DND-41 (cell line): ENCODE results near the gene TNFAIP2.
"Not testable (repeated sequence)": the region's sequence is repeated elsewhere in the genome, so short reads cannot be mapped to it uniquely, and the experiment has no call there.

Source experiments
- ATAC-seq: fragments of 200-7000 bp; cut with Tn5 transposase; 3 replicates; pipeline ENCODE4 v1.9.1; 2021; ENCODE audit warnings: low read depth; ENCODE audit not compliant: insufficient read depth
- DNase-seq: peaks from one replicate; pipeline ENCODE4 v3.0.0-alpha.2; 2020
- H2AFZ ChIP-seq: 2 replicates; pipeline ENCODE4 v1.6.0; 2012; ENCODE audit warnings: low read depth, low read length
- H3K27ac ChIP-seq: 2 replicates; pipeline ENCODE4 v1.5.1; 2012; ENCODE audit warnings: low read length, inconsistent platforms
- H3K27me3 ChIP-seq: fragments of 200-600 bp; sonication (generic); 2 replicates; pipeline ENCODE4 v1.6.0; 2012; ENCODE audit warnings: low read length, mild to moderate bottlenecking, inconsistent platforms; ENCODE audit not compliant: insufficient read depth, poor library complexity
- H3K36me3 ChIP-seq: 2 replicates; pipeline ENCODE4 v1.5.1; 2012; ENCODE audit warnings: low read length, inconsistent platforms; ENCODE audit not compliant: insufficient read depth
- H3K4me1 ChIP-seq: 2 replicates; pipeline ENCODE4 v1.5.1; 2012; ENCODE audit warnings: mild to moderate bottlenecking, low read length; ENCODE audit not compliant: insufficient read depth
- H3K4me2 ChIP-seq: 2 replicates; pipeline ENCODE4 v1.6.0; 2012; ENCODE audit warnings: mild to moderate bottlenecking, moderate library complexity, low read length, inconsistent platforms; ENCODE audit not compliant: insufficient read depth
- H3K4me3 ChIP-seq, 2 experiments: fragments of 200-600 bp in 1 of 2; shearing (Covaris generic) in 1 of 2; 2 replicates each; pipeline ENCODE4 v1.5.1; 2012 to 2016; ENCODE audit warnings: inconsistent platforms in 2 of 2, low read length in 2 of 2, mild to moderate bottlenecking in 2 of 2, low read depth in 1 of 2, moderate library complexity in 1 of 2
- H3K79me2 ChIP-seq: 2 replicates; pipeline ENCODE4 v1.6.0; 2012; ENCODE audit warnings: low read length, inconsistent platforms; ENCODE audit not compliant: insufficient read depth
- H3K9ac ChIP-seq: 2 replicates; pipeline ENCODE4 v1.6.0; 2012; ENCODE audit warnings: low read depth, mild to moderate bottlenecking, inconsistent platforms, low read length, moderate library complexity
- H3K9me3 ChIP-seq: 2 replicates; pipeline ENCODE4 v1.5.1; 2012; ENCODE audit warnings: low read length, moderate library complexity, mild to moderate bottlenecking, inconsistent platforms; ENCODE audit not compliant: insufficient read depth, severe bottlenecking
- H4K20me1 ChIP-seq: 2 replicates; pipeline ENCODE4 v1.6.0; 2012; ENCODE audit warnings: low read length; ENCODE audit not compliant: insufficient read depth
- EZH2 ChIP-seq: IDR thresholded peaks from 3 replicates; pipeline ENCODE4 v1.6.1; 2012; ENCODE audit warnings: borderline replicate concordance, low read depth, mild to moderate bottlenecking, moderate library complexity, low read length, inconsistent platforms; ENCODE audit not compliant: severe bottlenecking
- TF ChIP-seq, protein P1 (sequence below): IDR thresholded peaks from 2 replicates; pipeline ENCODE4 v1.5.1; 2012; ENCODE audit warnings: borderline replicate concordance, low read length, moderate library complexity, mild to moderate bottlenecking; ENCODE audit not compliant: poor library complexity, severe bottlenecking; ENCODE audit errors: extremely low read depth

The TNFAIP2 gene

DNA sequence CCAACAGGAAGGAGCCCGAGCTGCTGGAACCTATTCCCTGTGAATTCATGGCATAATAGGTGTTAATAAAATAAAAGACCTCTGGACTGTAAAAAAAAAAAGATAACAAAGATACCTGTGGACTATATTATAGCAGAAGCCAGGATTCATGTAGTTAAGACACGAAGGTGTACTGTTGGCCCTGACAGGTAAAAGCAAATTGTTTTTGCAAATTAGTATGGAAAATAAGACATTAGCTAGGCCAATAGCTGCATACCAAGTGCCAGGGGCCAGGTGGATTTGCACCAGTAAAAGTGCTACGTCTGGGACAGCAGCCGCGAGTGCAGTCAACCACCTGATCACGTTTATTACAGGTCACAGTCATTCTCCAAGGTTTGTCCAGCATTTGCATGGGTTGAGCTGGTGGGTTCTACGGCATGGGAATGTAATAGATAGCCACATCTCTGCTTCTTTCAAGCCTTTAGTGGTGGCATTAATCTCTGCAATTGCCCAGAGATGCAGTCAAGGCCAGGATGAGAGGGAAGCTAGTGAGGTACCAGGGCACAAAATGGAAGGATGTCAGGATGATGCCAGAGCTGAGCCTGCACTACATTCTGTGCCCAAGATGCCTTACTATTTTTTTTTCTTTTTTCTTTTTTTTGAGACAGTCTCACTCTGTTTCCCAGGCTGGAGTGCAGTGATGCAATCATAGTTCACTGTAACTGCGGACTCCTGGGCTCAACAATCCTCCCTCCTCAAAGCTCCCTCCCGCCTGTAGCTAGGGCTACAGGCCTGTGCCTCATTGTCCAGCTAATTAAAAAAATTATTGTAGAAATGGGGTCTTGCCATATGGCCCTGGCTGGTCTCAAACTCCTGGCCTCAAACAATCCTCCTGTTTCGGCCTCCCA lies 26.3 kb downstream of the TNFAIP2 start:
- Histone ChIP-seq H3K27ac (no peak overlapping the region), H3K9ac (no peak overlapping the region), H3K4me3 (no peak overlapping the region), H2AFZ (no peak overlapping the region), H3K9me3 (no peaks in the 10 kb centered on the region), H3K4me2 (no peak overlapping the region), H3K27me3 (no peaks in the 10 kb centered on the region), H3K4me1 (no peaks in the 10 kb centered on the region), H3K36me3 (no peaks in the 10 kb centered on the region), H3K79me2 (no peaks in the 10 kb centered on the region), H4K20me1 (no peaks in the 10 kb centered on the region)
- TF ChIP-seq, protein P1, sequence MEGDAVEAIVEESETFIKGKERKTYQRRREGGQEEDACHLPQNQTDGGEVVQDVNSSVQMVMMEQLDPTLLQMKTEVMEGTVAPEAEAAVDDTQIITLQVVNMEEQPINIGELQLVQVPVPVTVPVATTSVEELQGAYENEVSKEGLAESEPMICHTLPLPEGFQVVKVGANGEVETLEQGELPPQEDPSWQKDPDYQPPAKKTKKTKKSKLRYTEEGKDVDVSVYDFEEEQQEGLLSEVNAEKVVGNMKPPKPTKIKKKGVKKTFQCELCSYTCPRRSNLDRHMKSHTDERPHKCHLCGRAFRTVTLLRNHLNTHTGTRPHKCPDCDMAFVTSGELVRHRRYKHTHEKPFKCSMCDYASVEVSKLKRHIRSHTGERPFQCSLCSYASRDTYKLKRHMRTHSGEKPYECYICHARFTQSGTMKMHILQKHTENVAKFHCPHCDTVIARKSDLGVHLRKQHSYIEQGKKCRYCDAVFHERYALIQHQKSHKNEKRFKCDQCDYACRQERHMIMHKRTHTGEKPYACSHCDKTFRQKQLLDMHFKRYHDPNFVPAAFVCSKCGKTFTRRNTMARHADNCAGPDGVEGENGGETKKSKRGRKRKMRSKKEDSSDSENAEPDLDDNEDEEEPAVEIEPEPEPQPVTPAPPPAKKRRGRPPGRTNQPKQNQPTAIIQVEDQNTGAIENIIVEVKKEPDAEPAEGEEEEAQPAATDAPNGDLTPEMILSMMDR: no peak
- TF ChIP-seq EZH2: no peak
- ATAC-seq (no peak), DNase-seq (no peak)

DNA sequence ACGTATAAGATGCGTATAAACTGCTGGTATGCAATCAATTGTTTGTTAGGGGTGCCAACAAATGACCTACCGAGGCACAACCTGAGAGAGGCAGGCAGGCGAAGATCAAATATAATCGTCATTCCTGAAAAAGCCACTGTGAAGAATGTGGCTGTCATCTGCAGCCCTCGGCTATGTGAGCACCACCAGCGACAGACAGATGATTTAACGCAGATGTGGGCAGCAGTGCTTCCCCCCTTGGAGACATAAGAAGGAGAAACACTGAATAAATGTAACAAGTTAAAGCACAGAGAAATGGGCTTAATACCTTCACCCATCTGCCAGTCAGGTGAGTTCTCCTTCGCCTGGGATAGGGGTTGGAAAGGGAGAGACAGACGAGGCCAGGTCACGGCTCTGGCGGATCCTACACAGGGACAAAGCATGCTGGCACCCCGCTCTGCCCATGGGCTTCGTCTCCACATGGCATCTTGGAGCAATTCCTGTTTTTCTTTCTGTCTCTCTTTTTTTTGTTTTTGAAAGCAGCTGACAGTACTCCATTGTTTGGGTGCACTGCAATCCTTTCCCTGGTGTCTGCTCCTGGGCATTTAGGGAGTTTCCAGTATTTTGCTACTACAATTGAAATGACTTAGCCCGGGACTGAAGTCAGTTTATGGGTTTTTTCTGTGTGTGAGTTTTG lies 28.1 kb downstream of the TNFAIP2 start:
- ATAC-seq: no peak
- Histone ChIP-seq H3K27ac (no peak overlapping the region), H3K9me3 (no peaks in the 10 kb centered on the region), H3K4me1 (no peaks in the 10 kb centered on the region), H3K79me2 (no peaks in the 10 kb centered on the region), H3K36me3 (no peaks in the 10 kb centered on the region), H4K20me1 (no peaks in the 10 kb centered on the region), H3K9ac (no peak overlapping the region), H3K27me3 (no peaks in the 10 kb centered on the region), H3K4me2 (no peak overlapping the region), H2AFZ (no peak overlapping the region), H3K4me3 (no peak overlapping the region)
- no peak for DNase-seq
- no peak for TF ChIP-seq EZH2
- TF ChIP-seq, protein P1: no peak

DNA sequence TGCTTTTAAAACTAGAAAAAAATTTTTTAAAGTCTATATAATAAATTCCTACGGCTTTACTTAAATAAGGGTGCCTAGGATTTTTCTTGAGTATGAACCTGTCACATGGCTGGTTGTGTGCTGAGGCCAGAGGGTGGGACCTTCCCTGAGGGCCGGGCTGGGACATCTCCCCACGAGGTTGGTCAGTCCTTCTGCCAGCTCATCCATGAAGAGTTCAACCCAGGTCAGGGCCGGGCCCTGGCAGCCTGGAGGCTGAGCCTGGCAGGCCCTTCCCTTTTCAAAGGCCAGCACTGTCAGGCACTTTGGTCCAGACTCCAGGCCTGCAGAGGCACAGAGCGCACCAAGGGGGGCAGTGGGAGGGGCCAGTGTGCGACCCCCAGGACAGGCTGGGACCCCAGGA lies 31.7 kb downstream of the TNFAIP2 start:
- Histone ChIP-seq H3K9ac (no peak overlapping the region), H4K20me1 (no peaks in the 10 kb centered on the region), H3K9me3 (no peaks in the 10 kb centered on the region), H3K36me3 (no peaks in the 10 kb centered on the region), H3K4me2 (no peak overlapping the region), H2AFZ (no peak overlapping the region), H3K4me1 (no peaks in the 10 kb centered on the region), H3K4me3 (no peak overlapping the region), H3K79me2 (no peaks in the 10 kb centered on the region), H3K27me3 (no peaks in the 10 kb centered on the region), H3K27ac (no peak overlapping the region)
- ATAC-seq (no peak), DNase-seq (no peak)
- TF ChIP-seq EZH2: no peak
- TF ChIP-seq, protein P1: no peak

DNA sequence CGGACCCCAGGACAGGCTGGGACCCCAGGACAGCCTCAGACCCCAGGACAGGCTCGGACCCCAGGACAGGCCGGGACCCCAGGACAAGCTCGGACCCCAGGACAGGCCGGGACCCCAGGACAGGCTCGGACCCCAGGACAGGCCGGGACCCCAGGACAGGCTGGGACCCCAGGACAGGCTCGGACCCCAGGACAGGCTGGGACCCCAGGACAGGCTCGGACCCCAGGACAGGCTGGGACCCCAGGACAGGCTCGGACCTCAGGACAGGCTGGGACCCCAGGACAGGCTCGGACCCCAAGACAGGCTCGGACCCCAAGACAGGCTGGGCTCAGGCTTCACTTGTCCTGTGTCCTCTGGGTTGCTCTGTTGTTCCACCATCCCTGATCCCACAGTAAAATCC lies 32.2 kb downstream of the TNFAIP2 start:
- H3K9ac ChIP-seq, H3K4me1 ChIP-seq, H3K9me3 ChIP-seq, H3K27ac ChIP-seq, DNase-seq, H3K79me2 ChIP-seq, H3K36me3 ChIP-seq, H4K20me1 ChIP-seq, H2AFZ ChIP-seq, H3K27me3 ChIP-seq, ATAC-seq, H3K4me3 ChIP-seq, H3K4me2 ChIP-seq: not testable (repeated sequence)
